Rectal smooth muscle tissue (tissue), 1 donor: ENCODE results near the gene P2RX4.
"Not testable (repeated sequence)": the region's sequence is repeated elsewhere in the genome, so short reads cannot be mapped to it uniquely, and the experiment has no call there.

ENCODE experiments used
- H3K27ac ChIP-seq: one replicate; pipeline ENCODE4 v1.7.0; 2013; ENCODE audit warnings: low read depth, low read length, inconsistent platforms
- H3K27me3 ChIP-seq: one replicate; pipeline ENCODE4 v1.7.0; 2013; ENCODE audit warnings: low read length; ENCODE audit not compliant: control insufficient read depth, insufficient read depth
- H3K36me3 ChIP-seq: one replicate; pipeline ENCODE4 v1.7.0; 2013; ENCODE audit warnings: low read length; ENCODE audit not compliant: control insufficient read depth, insufficient read depth
- H3K4me1 ChIP-seq: one replicate; pipeline ENCODE4 v1.7.0; 2013; ENCODE audit warnings: low read length; ENCODE audit not compliant: control insufficient read depth, insufficient read depth
- H3K4me3 ChIP-seq: one replicate; pipeline ENCODE4 v1.7.0; 2013; ENCODE audit warnings: low read length
- H3K9ac ChIP-seq: one replicate; pipeline ENCODE4 v1.7.0; 2013; ENCODE audit warnings: low read length

The P2RX4 gene

GRCh38 chr12:121257704-121258449, 47.9 kb downstream of the P2RX4 start:
- H3K4me1 ChIP-seq, H3K4me3 ChIP-seq, H3K9ac ChIP-seq, H3K27ac ChIP-seq, H3K27me3 ChIP-seq: not testable (repeated sequence)
- peaks cover 23% of the 10 kb centered on the region for H3K36me3 ChIP-seq

DNA sequence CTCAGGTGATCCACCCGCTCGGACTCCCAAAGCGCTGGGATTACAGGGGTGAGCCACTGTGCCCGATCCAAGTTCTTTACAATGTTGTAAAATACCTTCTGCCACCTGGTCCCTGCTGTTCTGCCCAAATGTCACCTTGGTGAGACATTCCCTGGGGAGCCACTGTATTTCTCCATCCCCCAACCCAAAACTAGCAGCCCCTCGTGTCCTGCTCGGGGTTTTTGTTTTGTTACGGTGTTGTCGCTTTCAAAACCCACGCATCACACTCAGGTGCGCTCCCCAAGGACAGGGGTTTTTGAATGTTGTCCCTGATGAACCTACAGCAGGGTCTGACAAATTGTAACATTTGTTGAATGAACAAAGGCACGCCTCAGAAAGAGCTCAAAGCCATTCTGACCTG, 49.1 kb downstream of the P2RX4 start:
- Histone ChIP-seq H3K27me3 (no peaks in the 10 kb centered on the region), H3K4me3 (no peak overlapping the region), H3K36me3 (peaks cover 26% of the 10 kb centered on the region), H3K9ac (no peak overlapping the region), H3K27ac (no peak overlapping the region), H3K4me1 (no peaks in the 10 kb centered on the region)

GRCh38 chr12:121260091-121260490, 50.2 kb downstream of the P2RX4 start:
- Histone ChIP-seq H3K4me1 (no peaks in the 10 kb centered on the region), H3K4me3 (no peak overlapping the region), H3K27me3 (no peaks in the 10 kb centered on the region), H3K27ac (no peak overlapping the region), H3K36me3 (peaks cover 26% of the 10 kb centered on the region), H3K9ac (no peak overlapping the region)

GRCh38 chr12:121261398-121261797, 51.5 kb downstream of the P2RX4 start:
- no peak overlapping the region for H3K4me3 ChIP-seq

DNA sequence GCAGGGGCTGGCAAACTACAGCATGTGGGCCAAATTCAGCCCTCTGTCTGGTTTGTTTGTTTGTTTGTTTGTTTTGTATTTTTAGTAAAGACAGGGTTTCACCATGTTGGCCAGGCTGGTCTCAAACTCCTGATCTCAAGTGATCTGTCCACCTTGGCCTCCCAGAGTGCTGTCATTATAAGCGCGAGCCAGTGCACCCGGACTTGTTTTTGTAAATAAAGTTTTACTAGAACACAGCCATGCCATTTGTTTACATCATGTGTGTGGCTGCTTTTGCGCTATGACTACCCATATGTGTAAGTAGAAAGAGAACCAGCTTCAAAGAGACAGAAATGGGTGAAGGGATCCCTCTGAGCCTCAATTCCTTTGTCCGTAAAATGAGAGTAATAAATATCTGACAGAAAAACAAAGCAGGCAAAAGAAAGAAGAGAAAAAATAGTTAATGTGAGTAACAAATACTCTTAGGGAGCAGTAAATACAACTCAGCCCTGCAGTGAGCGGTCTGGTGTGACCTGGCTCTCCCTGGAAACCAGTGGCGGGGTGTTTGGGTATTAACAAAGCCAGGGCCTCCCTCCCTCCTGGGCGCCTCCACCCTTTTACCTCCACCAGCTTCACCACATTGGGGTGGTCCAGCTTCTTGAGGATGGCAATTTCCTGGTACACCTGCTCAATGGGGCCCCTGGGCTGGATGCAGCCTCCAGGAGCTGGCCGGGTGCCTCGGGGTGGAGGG, 53.4 kb downstream of the P2RX4 start:
- Histone ChIP-seq H3K27me3 (no peaks in the 10 kb centered on the region), H3K36me3 (peaks cover 24% of the 10 kb centered on the region), H3K4me3 (no peak overlapping the region), H3K9ac (no peak overlapping the region), H3K27ac (no peak overlapping the region), H3K4me1 (no peaks in the 10 kb centered on the region)

More at GRCh38 chr12:121261398-121261797, 51.5 kb downstream of the P2RX4 start:
- no peaks in the 10 kb centered on the region for H3K27me3 ChIP-seq
- H3K9ac ChIP-seq, result no peak overlapping the region
- peaks cover 26% of the 10 kb centered on the region for H3K36me3 ChIP-seq
- H3K4me1 ChIP-seq, result no peaks in the 10 kb centered on the region
- H3K27ac ChIP-seq, result no peak overlapping the region

DNA sequence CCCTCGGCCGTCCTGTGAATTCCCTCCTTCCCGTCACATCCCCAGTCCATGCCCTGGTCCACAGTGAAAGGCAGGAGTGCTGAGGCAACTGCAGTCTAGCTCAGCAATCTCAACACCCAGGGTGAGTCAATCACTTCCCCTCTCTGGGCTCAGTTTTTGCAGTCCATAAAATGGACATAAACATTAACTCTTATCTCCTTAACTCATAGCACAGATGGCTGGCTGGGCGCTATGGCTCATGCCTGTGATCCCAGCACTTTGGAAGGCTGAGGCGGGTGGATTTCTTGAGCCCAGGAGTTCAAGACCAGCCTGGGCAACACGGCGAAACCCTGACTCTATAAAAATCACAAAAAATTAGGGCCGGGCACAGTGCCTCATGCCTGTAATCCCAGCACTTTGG, 54.2 kb downstream of the P2RX4 start:
- Histone ChIP-seq H3K4me3 (no peak overlapping the region), H3K4me1 (no peaks in the 10 kb centered on the region), H3K36me3 (peaks cover 25% of the 10 kb centered on the region), H3K27ac (no peak overlapping the region), H3K9ac (no peak overlapping the region), H3K27me3 (no peaks in the 10 kb centered on the region)

DNA sequence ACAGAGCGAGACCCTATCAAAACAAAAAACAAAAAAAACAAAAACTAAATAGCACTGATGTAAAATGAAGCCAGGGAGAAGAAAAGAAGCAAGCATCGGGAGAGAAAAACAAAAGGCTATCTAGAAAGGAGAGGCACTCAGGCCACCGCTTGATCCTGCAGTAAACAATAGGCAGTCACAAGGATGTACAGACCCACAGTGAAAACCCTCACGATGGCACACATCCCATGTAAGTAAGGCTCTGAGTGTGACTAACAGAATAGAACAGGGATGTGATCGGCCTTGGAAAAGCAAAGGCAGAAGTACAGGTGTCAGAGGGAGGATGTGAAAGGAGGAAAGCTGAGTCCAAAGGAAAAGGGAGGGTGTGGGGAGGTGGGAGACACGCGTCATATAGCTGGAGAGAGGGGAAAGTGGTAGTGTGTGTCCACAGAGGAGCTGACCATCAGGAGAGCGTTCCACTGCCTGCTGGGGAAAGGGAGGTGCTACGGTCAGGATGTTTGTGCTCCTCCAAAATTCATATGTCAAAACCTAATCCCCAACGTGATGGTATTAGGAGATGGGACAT, 55.1 kb downstream of the P2RX4 start:
- no peak overlapping the region for H3K4me3 ChIP-seq
- no peaks in the 10 kb centered on the region for H3K27me3 ChIP-seq
- H3K36me3 ChIP-seq, result peaks cover 23% of the 10 kb centered on the region
- H3K9ac ChIP-seq, result no peak overlapping the region
- no peak overlapping the region for H3K27ac ChIP-seq
- H3K4me1 ChIP-seq, result no peaks in the 10 kb centered on the region

DNA sequence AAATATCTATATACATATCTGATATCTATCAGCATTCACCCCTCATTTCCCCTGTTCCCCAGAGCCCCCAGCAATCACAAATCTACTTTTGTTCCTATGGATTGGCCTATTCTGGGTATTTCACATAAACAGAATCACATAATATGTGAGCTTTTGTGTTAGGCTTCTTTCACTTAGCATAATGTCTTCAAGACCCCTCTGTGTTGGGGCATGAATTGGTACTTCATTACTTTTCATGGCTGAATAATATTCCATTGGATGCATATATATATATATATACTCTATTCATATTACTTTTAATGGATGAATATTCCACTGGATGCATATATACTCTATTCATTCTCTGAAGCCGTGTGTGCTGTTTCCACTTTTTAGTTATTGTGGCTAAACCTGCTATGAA, 57.9 kb downstream of the P2RX4 start:
- Histone ChIP-seq H3K27me3 (no peaks in the 10 kb centered on the region), H3K36me3 (peaks cover 11% of the 10 kb centered on the region), H3K9ac (no peak overlapping the region), H3K4me3 (no peak overlapping the region), H3K4me1 (no peaks in the 10 kb centered on the region), H3K27ac (no peak overlapping the region)

DNA sequence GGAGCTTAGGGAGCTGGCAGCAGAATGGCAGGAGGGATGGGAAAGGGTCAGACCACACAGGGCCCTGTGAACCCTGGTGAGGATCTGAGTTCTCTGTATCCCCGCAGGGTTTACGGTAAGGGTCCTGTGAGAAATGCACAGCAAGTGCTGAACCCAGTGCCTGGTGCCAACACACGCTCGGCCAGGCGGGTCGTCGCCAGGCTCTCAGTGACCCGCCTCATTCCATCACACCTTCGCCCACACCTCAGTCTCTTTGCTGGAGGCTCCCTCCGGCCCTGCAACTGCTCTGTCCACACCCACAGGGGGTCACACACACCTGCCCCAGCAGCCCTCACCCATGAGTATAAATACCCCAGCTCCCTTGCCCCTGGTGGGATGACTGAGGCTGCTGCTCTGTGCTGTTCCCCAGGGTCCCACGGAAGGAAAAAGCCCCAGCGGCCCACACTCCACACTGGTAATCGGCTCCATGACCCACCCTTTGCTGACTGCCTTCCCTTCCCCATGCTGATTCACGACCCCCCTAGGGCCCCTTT, 63.5 kb downstream of the P2RX4 start:
- Histone ChIP-seq H3K27ac (no peak overlapping the region), H3K27me3 (no peaks in the 10 kb centered on the region), H3K4me1 (no peaks in the 10 kb centered on the region), H3K4me3 (no peak overlapping the region), H3K9ac (no peak overlapping the region), H3K36me3 (peaks cover 12% of the 10 kb centered on the region)

DNA sequence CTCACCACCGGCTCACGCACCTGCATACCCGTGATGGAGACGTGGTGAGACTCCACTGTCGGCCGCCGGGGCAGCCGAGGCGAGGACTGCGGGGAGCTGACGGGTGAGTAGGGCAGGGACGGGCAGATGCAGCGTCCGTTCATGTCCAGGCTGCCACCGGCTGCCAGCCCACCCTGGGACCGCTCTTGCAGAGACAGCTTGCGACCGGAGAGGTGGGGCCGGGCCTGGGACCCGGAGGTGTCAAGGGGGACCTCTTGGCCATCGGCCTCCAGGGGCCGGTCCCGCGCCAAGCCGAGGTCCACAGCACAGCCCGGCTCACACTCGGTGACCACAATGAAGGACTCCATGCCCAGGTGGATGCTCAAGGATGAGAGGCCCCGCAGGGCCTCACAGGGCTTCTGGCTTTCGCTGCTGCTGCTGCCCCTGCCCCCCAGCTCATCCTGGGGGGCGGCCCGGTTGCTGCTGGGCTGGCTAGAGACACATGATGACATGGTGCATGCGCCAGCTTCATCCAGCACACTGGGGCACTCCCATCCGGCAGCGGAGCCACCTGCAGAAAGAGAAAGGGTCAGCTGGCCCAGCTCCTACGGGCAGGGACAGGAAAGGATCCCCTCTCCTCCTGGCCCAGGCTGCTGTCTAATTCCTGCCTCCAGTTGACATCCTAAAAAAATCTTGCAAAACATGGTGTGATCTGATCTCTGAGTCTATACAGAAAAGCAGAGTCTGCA, 64.3 kb downstream of the P2RX4 start:
- no peaks in the 10 kb centered on the region for H3K4me1 ChIP-seq
- no peak overlapping the region for H3K27ac ChIP-seq
- no peaks in the 10 kb centered on the region for H3K27me3 ChIP-seq
- no peak overlapping the region for H3K9ac ChIP-seq
- H3K4me3 ChIP-seq, result no peak overlapping the region
- peaks cover 12% of the 10 kb centered on the region for H3K36me3 ChIP-seq

DNA sequence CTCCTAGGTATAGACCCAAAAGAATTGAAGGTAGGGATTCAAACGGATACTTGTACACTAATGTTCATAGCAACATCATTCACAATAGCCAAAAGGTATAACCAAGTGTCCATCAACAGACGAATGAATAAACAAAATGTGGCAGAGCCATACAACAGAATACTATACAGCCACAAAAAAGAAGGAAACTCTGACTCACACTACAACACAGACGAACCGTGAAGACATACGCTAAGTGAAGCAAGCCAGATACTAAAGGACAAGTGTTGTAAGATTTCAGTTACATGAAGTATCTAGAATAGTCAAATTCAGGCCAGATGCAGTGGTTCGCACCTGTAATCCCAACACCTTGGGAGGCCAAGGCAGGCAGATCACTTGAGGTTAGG, 67.4 kb downstream of the P2RX4 start:
- Histone ChIP-seq H3K4me3 (no peak overlapping the region), H3K27ac (no peak overlapping the region), H3K4me1 (no peaks in the 10 kb centered on the region), H3K27me3 (no peaks in the 10 kb centered on the region), H3K9ac (no peak overlapping the region), H3K36me3 (peaks cover 12% of the 10 kb centered on the region)
